Neuronal stem cell (in vitro differentiated cells): ENCODE data around the gene RAD51B.

Experiments used
- DNase-seq: peaks from one replicate; pipeline ENCODE4 v3.0.0-alpha.2; 2013; ENCODE audit warnings: low spot score
- H2AFZ ChIP-seq: one replicate; pipeline ENCODE4 v1.6.1; 2013; ENCODE audit warnings: mild to moderate bottlenecking, low read length, inconsistent platforms
- H2AK5ac ChIP-seq: 2 replicates; pipeline ENCODE4 v1.6.1; 2013; ENCODE audit warnings: low read depth, mild to moderate bottlenecking, inconsistent platforms, low read length, moderate library complexity, mixed read lengths
- H2BK120ac ChIP-seq: 2 replicates; pipeline ENCODE4 v1.6.1; 2013; ENCODE audit warnings: low read depth, mild to moderate bottlenecking, inconsistent platforms, low read length, moderate library complexity, mixed read lengths
- H2BK12ac ChIP-seq: one replicate; pipeline ENCODE4 v1.6.1; 2013; ENCODE audit warnings: low read length, inconsistent platforms
- H2BK15ac ChIP-seq: 2 replicates; pipeline ENCODE4 v1.6.1; 2013; ENCODE audit warnings: mild to moderate bottlenecking, low read length, inconsistent platforms, mixed read lengths
- H2BK5ac ChIP-seq: one replicate; pipeline ENCODE4 v1.6.1; 2013; ENCODE audit warnings: inconsistent platforms, mild to moderate bottlenecking, low read length, moderate library complexity
- H3K14ac ChIP-seq: one replicate; pipeline ENCODE4 v1.6.1; 2013; ENCODE audit warnings: low read length, inconsistent platforms
- H3K18ac ChIP-seq: 2 replicates; pipeline ENCODE4 v1.6.1; 2013; ENCODE audit warnings: low read length, inconsistent platforms
- H3K23ac ChIP-seq: 2 replicates; pipeline ENCODE4 v1.6.1; 2013; ENCODE audit warnings: low read depth, mild to moderate bottlenecking, mixed read lengths, low read length, inconsistent platforms; ENCODE audit not compliant: poor library complexity
- H3K27ac ChIP-seq: replicated peaks from 3 replicates; pipeline ENCODE4 v1.5.1; 2013; ENCODE audit warnings: low read length, inconsistent platforms
- H3K27me3 ChIP-seq, 3 experiments: 2 replicates each; pipeline ENCODE4 v1.6.1; 2013; ENCODE audit warnings: low read length in 3 of 3, mild to moderate bottlenecking in 2 of 3, inconsistent platforms in 1 of 3, low read depth in 1 of 3, mixed read lengths in 1 of 3, moderate library complexity in 1 of 3; ENCODE audit not compliant: control insufficient read depth in 3 of 3, insufficient read depth in 3 of 3
- H3K36me3 ChIP-seq, 2 donors: replicated peaks in 1 of 2; 2 replicates each; pipeline ENCODE4 v1.6.1; 2013; ENCODE audit warnings: low read length in 2 of 2; ENCODE audit not compliant: control insufficient read depth in 2 of 2, insufficient read depth in 2 of 2
- H3K4ac ChIP-seq: 2 replicates; pipeline ENCODE4 v1.6.1; 2013; ENCODE audit warnings: inconsistent platforms, mild to moderate bottlenecking, low read length, moderate library complexity
- H3K4me1 ChIP-seq, 2 donors: 1 replicate in 1 of 2; 2 replicates in 1 of 2; pipeline ENCODE4 v1.6.1; 2013; ENCODE audit warnings: low read length in 2 of 2, low read depth in 1 of 2; ENCODE audit not compliant: control insufficient read depth in 2 of 2, insufficient read depth in 1 of 2
- H3K4me2 ChIP-seq: one replicate; pipeline ENCODE4 v1.6.1; 2013; ENCODE audit warnings: mild to moderate bottlenecking, low read length, inconsistent platforms; ENCODE audit not compliant: insufficient read depth, poor library complexity, severe bottlenecking
- H3K4me3 ChIP-seq, 2 donors: 2 replicates each; pipeline ENCODE4 v1.5.1; 2013; ENCODE audit warnings: low read length in 2 of 2, mild to moderate bottlenecking in 2 of 2, inconsistent platforms in 1 of 2, moderate library complexity in 1 of 2
- H3K79me1 ChIP-seq: one replicate; pipeline ENCODE4 v1.6.1; 2013; ENCODE audit warnings: low read depth, mild to moderate bottlenecking, inconsistent platforms, low read length, moderate library complexity
- H3K9ac ChIP-seq: one replicate; pipeline ENCODE4 v1.6.1; 2013; ENCODE audit warnings: mild to moderate bottlenecking, low read depth, low read length, inconsistent platforms; ENCODE audit not compliant: poor library complexity
- H3K9me3 ChIP-seq, 2 donors: replicated peaks in 1 of 2; 2 replicates each; pipeline versions ENCODE3 to v1.6.1; 2013; ENCODE audit warnings: low read length in 2 of 2, mild to moderate bottlenecking in 2 of 2, inconsistent platforms in 1 of 2, low read depth in 1 of 2, mixed read lengths in 1 of 2, moderate library complexity in 1 of 2; ENCODE audit not compliant: control insufficient read depth in 2 of 2, insufficient read depth in 1 of 2
- H4K8ac ChIP-seq: one replicate; pipeline ENCODE4 v1.6.1; 2013; ENCODE audit warnings: low read depth, mild to moderate bottlenecking, inconsistent platforms, low read length, moderate library complexity
- H4K91ac ChIP-seq: one replicate; pipeline ENCODE4 v1.6.1; 2013; ENCODE audit warnings: low read length, low read depth, mild to moderate bottlenecking, inconsistent platforms; ENCODE audit not compliant: poor library complexity
- WGBS, 2 donors: extraction: QIAGEN DNeasy Blood & Tissue Kit; methylation state at CpG; one replicate each; pipeline ENCODE4 v1.1.7; 2013; ENCODE audit warnings: missing lambda C conversion rate in 2 of 2, mixed read lengths in 1 of 2; ENCODE audit not compliant: insufficient read length in 2 of 2, insufficient replicate concordance in 1 of 2; ENCODE audit errors: extremely low coverage in 2 of 2; 5-methylcytosine and 5-hydroxymethylcytosine counted together

The RAD51B gene

DNA sequence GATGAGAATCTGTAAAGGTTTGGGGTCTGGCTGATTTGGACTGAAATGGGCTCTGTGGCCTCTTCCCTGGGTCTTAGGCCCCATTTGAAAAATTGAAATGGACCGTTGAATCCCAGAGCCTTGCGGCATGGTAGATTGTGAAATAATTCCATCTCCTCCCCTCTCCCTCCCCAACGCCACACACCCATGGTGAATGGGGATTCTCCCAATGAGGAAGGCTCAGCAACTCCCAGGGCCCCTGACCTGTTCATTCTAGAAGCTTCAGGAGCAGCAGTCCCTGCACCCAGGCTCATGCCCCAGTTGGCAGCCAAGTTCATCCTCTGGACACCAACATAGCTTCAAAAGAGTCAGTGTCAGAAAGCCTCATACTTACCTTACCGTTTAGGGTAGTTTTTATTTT lies 755.8 kb downstream of the RAD51B start:
- no CpG with 5 or more reads among the region's 4 CpGs for WGBS, 2 donors
- no peak overlapping the region for H3K4me2 ChIP-seq

GRCh38 chr14:68576031-68576430 lies 756.5 kb downstream of the RAD51B start:
- no CpG with 5 or more reads among the region's 2 CpGs for WGBS, 2 donors
- no peak for DNase-seq
- no peak overlapping the region for H3K4me2 ChIP-seq
- no peaks in the 10 kb centered on the region for H3K36me3 ChIP-seq
- no peak overlapping the region for H3K14ac ChIP-seq
- no peaks in the 10 kb centered on the region for H3K27me3 ChIP-seq
- no peaks in the 10 kb centered on the region for H3K79me1 ChIP-seq
- H4K8ac ChIP-seq, result no peak overlapping the region
- H3K9ac ChIP-seq, result no peak overlapping the region
- H2BK15ac ChIP-seq, result no peak overlapping the region
- H3K4me1 ChIP-seq, result peaks cover 11 to 16% of the 10 kb centered on the region in 2 donors
- H3K18ac ChIP-seq, result peak overlapping the region; percentile 44
- H2AFZ ChIP-seq, result no peak overlapping the region
- H2BK5ac ChIP-seq, result no peak overlapping the region
- H3K23ac ChIP-seq, result no peak overlapping the region
- no peak overlapping the region for H2BK120ac ChIP-seq
- H4K91ac ChIP-seq, result no peak overlapping the region
- peak overlapping the region; percentile 14 for H2BK12ac ChIP-seq
- no peak overlapping the region for H3K4me3 ChIP-seq
- peaks cover 7 to 10% of the 10 kb centered on the region in 2 donors for H3K9me3 ChIP-seq
- H3K27ac ChIP-seq, result no peak overlapping the region
- H3K4ac ChIP-seq, result no peak overlapping the region
- H2AK5ac ChIP-seq, result peak overlapping the region; percentile 9

More for the DNA sequence above, 755.8 kb downstream of the RAD51B start:
- Histone ChIP-seq H3K36me3 (no peaks in the 10 kb centered on the region), H3K9ac (no peak overlapping the region), H2AK5ac (no peak overlapping the region), H3K4me1 (peaks cover 16 to 17% of the 10 kb centered on the region in 2 donors), H4K8ac (no peak overlapping the region), H3K27me3 (no peaks in the 10 kb centered on the region), H2BK5ac (no peak overlapping the region), H3K23ac (no peak overlapping the region), H2BK120ac (no peak overlapping the region), H3K4me3 (no peak overlapping the region), H2BK15ac (no peak overlapping the region), H2BK12ac (no peak overlapping the region), H3K4ac (no peak overlapping the region), H4K91ac (no peak overlapping the region), H3K18ac (peak overlapping the region; percentile 45), H3K14ac (no peak overlapping the region), H3K9me3 (peaks cover 9 to 12% of the 10 kb centered on the region in 2 donors), H3K27ac (no peak overlapping the region), H2AFZ (no peak overlapping the region), H3K79me1 (no peaks in the 10 kb centered on the region)
- no peak for DNase-seq

- H3K23ac ChIP-seq, result no peak overlapping the region
- H3K4ac ChIP-seq, result no peak overlapping the region
- H3K18ac ChIP-seq, result no peak overlapping the region
- H3K14ac ChIP-seq, result no peak overlapping the region
- H2BK120ac ChIP-seq, result no peak overlapping the region
- H3K36me3 ChIP-seq, result no peaks in the 10 kb centered on the region
- peaks cover 2 to 5% of the 10 kb centered on the region in 2 donors for H3K9me3 ChIP-seq
- no peak overlapping the region for H2AK5ac ChIP-seq
- peaks cover 11 to 16% of the 10 kb centered on the region in 2 donors for H3K4me1 ChIP-seq
- no peaks in the 10 kb centered on the region for H3K27me3 ChIP-seq
- no peak overlapping the region for H2BK5ac ChIP-seq
- DNase-seq, result no peak
- H2BK15ac ChIP-seq, result no peak overlapping the region
- H3K27ac ChIP-seq, result no peak overlapping the region
- H3K9ac ChIP-seq, result no peak overlapping the region
- H3K4me2 ChIP-seq, result no peak overlapping the region
- H4K8ac ChIP-seq, result no peak overlapping the region
- no CpG with 5 or more reads among the region's 4 CpGs for WGBS, 2 donors
- H2AFZ ChIP-seq, result no peak overlapping the region
- H3K79me1 ChIP-seq, result no peaks in the 10 kb centered on the region
- no peak overlapping the region for H4K91ac ChIP-seq
- H3K4me3 ChIP-seq, result no peak overlapping the region
- H2BK12ac ChIP-seq, result no peak overlapping the region
Measured at GRCh38 chr14:68576496-68577244, 757.1 kb downstream of the RAD51B start.

DNA sequence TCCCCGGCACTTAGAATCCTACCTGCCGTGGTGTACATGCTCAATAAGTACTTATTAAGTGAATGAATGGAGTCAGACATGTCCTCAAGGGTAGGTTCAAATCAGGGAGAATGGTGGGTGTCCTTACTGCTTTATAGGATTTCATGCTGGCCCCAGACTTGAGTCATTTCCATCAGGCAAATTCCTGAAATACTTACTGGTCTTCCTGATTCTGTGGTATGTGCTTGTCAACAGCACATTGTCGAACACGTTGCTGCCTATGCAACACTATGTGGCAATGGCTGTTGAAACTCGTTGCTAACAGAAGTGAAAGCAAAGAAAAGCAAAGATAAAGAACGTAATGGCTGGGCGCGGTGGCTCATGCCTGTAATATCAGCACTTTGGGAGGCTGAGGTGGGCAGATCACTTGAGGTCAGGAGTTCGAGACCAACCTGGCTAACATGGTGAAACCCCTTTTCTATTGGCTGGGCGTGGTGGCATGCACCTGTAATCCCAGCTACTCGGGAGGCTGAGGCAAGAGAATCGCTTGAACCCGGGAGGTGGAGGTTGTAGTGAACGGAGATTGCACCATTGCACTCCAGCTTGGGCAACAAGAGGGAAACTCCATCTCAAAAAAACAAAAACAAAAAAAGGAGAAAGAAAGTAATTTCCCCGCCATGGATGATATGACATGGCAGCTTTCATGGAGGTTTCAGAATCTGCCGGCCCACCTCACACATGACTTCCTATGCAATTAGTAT lies 758.4 kb downstream of the RAD51B start:
- WGBS, 2 donors, result no CpG with 5 or more reads among the region's 16 CpGs
- DNase-seq, result no peak
- no peak overlapping the region for H3K27ac ChIP-seq

More for the DNA sequence above, 758.4 kb downstream of the RAD51B start:
- peak overlapping the region; percentile 49 for H3K18ac ChIP-seq
- no peak overlapping the region for H3K4me3 ChIP-seq
- no peak overlapping the region for H3K14ac ChIP-seq
- H3K9ac ChIP-seq, result no peak overlapping the region
- H2BK5ac ChIP-seq, result no peak overlapping the region
- no peak overlapping the region for H2AK5ac ChIP-seq
- H3K4me2 ChIP-seq, result no peak overlapping the region
- no peak overlapping the region for H3K23ac ChIP-seq
- H3K27me3 ChIP-seq, result no peaks in the 10 kb centered on the region
- no peaks in the 10 kb centered on the region for H3K79me1 ChIP-seq
- H2AFZ ChIP-seq, result no peak overlapping the region
- peaks cover 11 to 16% of the 10 kb centered on the region in 2 donors for H3K4me1 ChIP-seq
- no peak overlapping the region for H4K8ac ChIP-seq
- no peak overlapping the region for H4K91ac ChIP-seq
- H2BK12ac ChIP-seq, result no peak overlapping the region
- no peak overlapping the region for H2BK15ac ChIP-seq
- no peak overlapping the region for H2BK120ac ChIP-seq
- no peaks in the 10 kb centered on the region for H3K9me3 ChIP-seq
- H3K36me3 ChIP-seq, result no peaks in the 10 kb centered on the region
- H3K4ac ChIP-seq, result no peak overlapping the region
